Airway epithelial cell (primary cell): ENCODE data around the gene BDP1. TPM values are rescaled to one million over a fixed set of nuclear protein-coding genes. Genes with fewer than 3 reads are reported as not detected.

Source experiments
- total RNA-seq: library from RNA; depleted of rRNA; stranded (reverse); fragments of >200 nt; gene quantifications from 2 replicates; pipeline ENCODE4 v1.2.3, GENCODE V29; 2015

BDP1 gene
- total RNA-seq, result 10.0 and 10.6 TPM in 2 replicates

GRCh38 chr5:71455427-71456361 lies at the start of gene BDP1:
BDP1 (plus strand) TSS chr5:71455651; CDS start chr5:71455878, 227 bp downstream.

GRCh38 chr5:71586941-71587765 lies 131.7 kb downstream of the BDP1 start, which contains the start of gene MCCC2:
MCCC2 (plus strand) TSS chr5:71587340; CDS start chr5:71587426, 86 bp downstream.

Other genes with a start within 250 kb of the BDP1 start
- 35.1 and 36.3 TPM in 2 replicates for gene MCCC2, start 131.7 kb downstream of the BDP1 start, total RNA-seq